NCI-H2227 (cell line): ENCODE data around the gene CDKN1B.

Source experiments
- DNase-seq: peaks from one replicate; lab custom pipeline; 2025; ENCODE audit not compliant: unreplicated experiment; lab: John Stamatoyannopoulos, UW

CDKN1B gene

GRCh38 chr12:12749433-12749832, 32.3 kb downstream of the CDKN1B start:
- no peak for DNase-seq

- DNase-seq, result no peak
Measured at GRCh38 chr12:12755923-12756322, 38.8 kb downstream of the CDKN1B start.

GRCh38 chr12:12757121-12757520, 40.0 kb downstream of the CDKN1B start:
- no peak for DNase-seq

DNA sequence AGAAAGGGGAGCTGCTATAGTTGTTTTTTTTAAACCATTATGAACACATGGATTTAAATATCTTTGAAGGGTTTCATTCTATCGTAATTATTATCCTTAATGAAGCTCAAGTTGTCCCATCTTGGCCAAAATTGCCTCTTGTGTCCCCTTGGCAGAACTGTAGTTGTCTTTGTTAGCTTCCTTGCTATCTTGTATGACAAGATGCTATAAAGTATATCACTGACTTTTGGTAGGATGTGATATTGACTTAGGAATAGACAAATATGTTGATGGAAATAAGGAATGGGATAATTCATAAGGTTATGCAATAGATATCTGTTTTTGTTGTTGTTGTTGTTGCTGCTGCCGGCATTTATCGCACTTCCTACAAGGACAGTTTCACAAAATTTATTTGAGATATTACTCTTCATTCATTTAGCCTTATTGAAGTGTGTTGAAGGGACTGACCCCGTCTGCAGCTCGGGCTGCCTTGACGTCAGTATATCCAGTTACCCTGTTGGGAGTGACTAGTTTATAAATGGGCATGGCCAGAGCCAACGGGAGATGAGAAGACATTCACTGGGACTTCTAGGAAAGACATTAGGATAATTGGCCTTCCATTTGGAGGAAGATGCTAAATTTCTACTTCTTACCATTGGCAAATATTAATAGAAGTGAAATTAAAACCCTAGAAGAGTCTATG, 42.2 kb downstream of the CDKN1B start:
- DNase-seq, result no peak

DNA sequence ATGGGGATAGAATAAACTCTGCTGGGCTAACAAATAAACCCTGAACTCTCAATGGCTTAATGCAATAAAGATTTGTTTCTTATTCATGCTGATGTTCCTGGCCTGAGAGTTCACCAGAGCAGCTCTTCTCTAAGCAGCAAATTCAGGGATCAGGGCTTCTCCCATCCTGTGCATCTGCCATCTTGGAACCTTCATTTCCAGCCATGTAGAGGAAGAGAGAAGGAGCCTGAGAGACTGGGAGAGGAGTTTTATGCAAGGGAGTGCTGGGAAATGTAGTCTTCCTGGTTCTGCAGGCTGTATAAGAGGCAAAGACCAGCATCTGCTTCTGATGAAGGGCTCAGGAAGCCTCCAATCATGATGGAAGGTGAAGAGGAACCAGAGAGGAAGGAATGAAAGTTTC, 47.7 kb downstream of the CDKN1B start:
- no peak for DNase-seq

DNA sequence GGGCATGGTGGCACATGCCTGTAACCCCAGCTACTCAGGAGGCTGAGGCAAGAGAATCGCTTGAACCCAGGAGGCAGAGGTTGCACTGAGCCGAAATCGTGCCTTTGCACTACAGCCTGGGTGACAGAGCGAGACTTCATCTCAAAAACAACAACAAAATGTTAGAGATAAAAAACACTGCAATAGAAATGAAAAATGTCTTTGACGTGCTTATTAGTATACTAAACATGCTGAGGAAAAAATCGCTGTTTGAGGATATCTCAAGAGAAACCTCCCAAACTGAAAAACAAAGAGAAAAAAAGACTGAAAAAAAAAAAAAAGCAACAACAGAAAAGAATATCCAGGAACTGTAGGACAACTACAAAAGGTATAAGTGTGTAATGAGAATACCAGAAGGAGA, 53.1 kb downstream of the CDKN1B start:
- DNase-seq, result no peak
